PFSK-1 (cell line): ENCODE data around the gene FOXF2.

Experiments used
- FOXP2 ChIP-seq: optimal IDR thresholded peaks from 2 replicates; pipeline ENCODE3; 2011; ENCODE audit warnings: borderline replicate concordance, control low read depth, inconsistent platforms; ENCODE audit not compliant: insufficient read depth; ENCODE audit errors: extremely low read length, extremely low read depth
- POLR2AphosphoS5 ChIP-seq: IDR thresholded peaks from 2 replicates; pipeline ENCODE4 v1.6.1; 2012; ENCODE audit warnings: low read depth, mild to moderate bottlenecking, control low read depth, low read length, moderate library complexity
- REST ChIP-seq, 2 experiments: IDR thresholded peaks; 2 replicates each; pipeline versions ENCODE4 v1.6.1 to v1.8.0; 2011 to 2012; ENCODE audit warnings: low read depth in 2 of 2, low read length in 2 of 2, control low read depth in 1 of 2, inconsistent platforms in 1 of 2, mild to moderate bottlenecking in 1 of 2, moderate library complexity in 1 of 2; ENCODE audit not compliant: insufficient read depth in 1 of 2
- SIN3A ChIP-seq: IDR thresholded peaks from 2 replicates; pipeline ENCODE4 v1.6.1; 2012; ENCODE audit warnings: mild to moderate bottlenecking, low read length, moderate library complexity, borderline replicate concordance; ENCODE audit not compliant: insufficient read depth
- TAF1 ChIP-seq: IDR thresholded peaks from 2 replicates; pipeline ENCODE4 v1.6.1; 2012; ENCODE audit warnings: low read length, control low read depth, borderline replicate concordance; ENCODE audit not compliant: insufficient read depth

Gene FOXF2

GRCh38 chr6:1396952-1397868, 7.8 kb downstream of the FOXF2 start:
- TF ChIP-seq TAF1 (no peak), SIN3A (0 out of 2 replicates have a peak, but pooled peaks have one; percentile 58), POLR2AphosphoS5 (no peak), FOXP2 (peak; percentile 83), REST (IDR thresholded peaks at IDR 0.05; ENCODE audit: insufficient read depth in 1 of 2, low read depth in 2 of 2, low read length in 2 of 2) (no peak)

GRCh38 chr6:1399085-1399780, 9.9 kb downstream of the FOXF2 start:
- TF ChIP-seq SIN3A, result no peak

GRCh38 chr6:1400126-1400850, 10.9 kb downstream of the FOXF2 start:
- TF ChIP-seq FOXP2 (no peak), REST (IDR thresholded peaks at IDR 0.05; ENCODE audit: insufficient read depth in 1 of 2, low read depth in 2 of 2, low read length in 2 of 2) (no peak), SIN3A (no peak), POLR2AphosphoS5 (no peak), TAF1 (no peak)

DNA sequence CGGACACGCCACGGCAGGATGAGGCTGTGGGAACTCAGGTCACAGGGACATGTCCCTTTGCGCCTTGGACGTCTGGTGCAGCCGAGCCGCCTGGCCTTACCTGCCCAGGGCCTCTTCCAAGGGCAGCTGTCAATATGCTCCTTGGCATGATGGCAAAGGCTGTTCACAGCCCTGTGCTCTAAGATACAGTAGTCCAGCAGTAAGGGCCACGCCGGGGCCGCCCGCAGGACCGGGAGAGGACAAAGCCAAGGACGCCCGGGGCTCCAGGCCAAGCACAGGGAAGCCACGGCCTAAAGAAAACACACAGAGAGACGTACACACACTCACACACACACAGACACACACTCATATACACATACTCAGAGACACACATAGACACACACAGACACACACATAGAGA, 13.0 kb downstream of the FOXF2 start:
- TF ChIP-seq SIN3A (no peak), POLR2AphosphoS5 (no peak)

- TF ChIP-seq REST (IDR thresholded peaks at IDR 0.05; ENCODE audit: insufficient read depth in 1 of 2, low read depth in 2 of 2, low read length in 2 of 2) (no peak), SIN3A (no peak), TAF1 (no peak), POLR2AphosphoS5 (no peak), FOXP2 (no peak)
Measured at GRCh38 chr6:1402868-1403267, 13.5 kb downstream of the FOXF2 start.
